NCI-H446 (cell line): ENCODE measurements around the gene POLR2J3.
"Not testable (repeated sequence)": the region's sequence is repeated elsewhere in the genome, so short reads cannot be mapped to it uniquely, and the experiment has no call there.

Source experiments
- DNase-seq, 2 experiments: peaks; one replicate each; lab custom pipeline; 2025; lab: John Stamatoyannopoulos, UW

POLR2J3 gene

GRCh38 chr7:102583495-102583894 lies 11.1 kb upstream of the POLR2J3 start:
- not testable (repeated sequence) for DNase-seq

DNA sequence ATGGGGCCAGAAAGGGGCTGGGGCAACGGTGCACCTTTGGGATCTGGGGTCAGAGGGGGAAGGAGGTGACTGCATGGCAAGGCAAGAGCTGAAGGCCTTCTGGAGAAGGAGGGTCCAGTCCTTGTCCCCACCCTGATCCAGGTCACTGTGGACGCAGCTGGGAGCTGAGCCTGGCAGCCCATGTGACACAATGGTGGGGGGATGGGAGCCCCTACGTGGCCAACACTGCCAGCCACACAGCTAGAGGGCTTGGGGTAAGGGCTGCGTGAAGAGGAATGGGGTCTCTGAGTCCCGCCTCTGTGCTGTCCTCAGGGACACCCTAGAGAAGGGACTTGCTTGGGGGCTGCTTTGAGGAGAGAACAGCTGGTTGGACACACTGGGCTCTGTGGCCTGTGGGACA lies 9.3 kb upstream of the POLR2J3 start:
- DNase-seq: not testable (repeated sequence)

- DNase-seq: not testable (repeated sequence)
Measured at GRCh38 chr7:102578486-102578885, 6.1 kb upstream of the POLR2J3 start.

DNA sequence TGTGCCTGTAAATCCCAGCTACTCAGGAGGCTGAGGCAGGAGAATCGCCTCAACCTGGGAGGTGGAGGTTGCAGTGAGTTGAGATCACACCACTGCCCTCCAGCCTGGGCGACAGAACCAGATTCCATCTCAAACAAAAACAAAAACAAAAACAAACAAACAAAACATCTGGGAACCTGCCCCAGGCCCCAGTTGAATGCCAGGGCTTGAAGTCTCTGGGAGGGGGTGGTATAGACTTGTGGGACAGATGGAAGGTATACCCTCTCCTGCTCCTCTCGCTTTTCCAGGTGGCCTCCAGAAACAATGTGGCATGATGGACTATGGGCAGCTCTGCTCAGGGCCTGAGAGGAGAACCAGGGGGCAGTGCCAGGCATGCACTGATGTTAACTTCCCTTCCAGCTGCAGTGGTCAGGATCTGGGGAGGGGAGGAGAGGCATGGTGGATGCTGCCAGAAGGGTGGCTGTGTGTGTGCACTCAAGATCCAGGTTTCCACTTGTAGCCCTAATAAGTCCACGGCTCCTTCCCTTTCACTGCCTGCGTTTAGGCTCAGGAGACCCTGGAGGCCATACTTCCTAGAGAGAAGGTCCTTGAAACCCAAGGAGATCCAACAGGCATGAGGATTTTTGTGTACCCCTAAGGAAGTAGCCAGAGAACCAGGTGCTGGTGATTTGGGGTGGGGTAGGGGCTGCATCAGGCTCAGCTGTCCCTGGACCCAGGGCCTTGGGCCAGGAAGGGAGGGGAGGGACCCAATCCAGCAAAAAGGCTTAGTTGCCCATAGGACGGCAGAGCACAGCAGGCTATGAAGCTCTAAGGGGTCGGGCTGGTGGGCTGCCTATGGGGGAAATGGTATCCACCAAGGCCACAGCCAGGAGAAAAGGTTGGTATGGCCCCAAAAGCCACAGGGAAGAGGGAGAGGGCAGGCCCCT lies 5.2 kb upstream of the POLR2J3 start:
- not testable (repeated sequence) for DNase-seq

- not testable (repeated sequence) for DNase-seq
Measured at GRCh38 chr7:102576363-102576762, 4.0 kb upstream of the POLR2J3 start.

GRCh38 chr7:102574607-102575006 lies 2.2 kb upstream of the POLR2J3 start:
- not testable (repeated sequence) for DNase-seq

- not testable (repeated sequence) for DNase-seq
Measured at GRCh38 chr7:102568620-102569019, 3.8 kb downstream of the POLR2J3 start.

- not testable (repeated sequence) for DNase-seq
Measured at GRCh38 chr7:102550808-102551422, 21.5 kb downstream of the POLR2J3 start, which contains the start of gene SPDYE2. Gene SPDYE2 (plus strand): TSS chr7:102551226. CDS start chr7:102553256, 2,030 bp downstream.

- DNase-seq: not testable (repeated sequence)
Measured at GRCh38 chr7:102546353-102546752, 26.0 kb downstream of the POLR2J3 start.

DNA sequence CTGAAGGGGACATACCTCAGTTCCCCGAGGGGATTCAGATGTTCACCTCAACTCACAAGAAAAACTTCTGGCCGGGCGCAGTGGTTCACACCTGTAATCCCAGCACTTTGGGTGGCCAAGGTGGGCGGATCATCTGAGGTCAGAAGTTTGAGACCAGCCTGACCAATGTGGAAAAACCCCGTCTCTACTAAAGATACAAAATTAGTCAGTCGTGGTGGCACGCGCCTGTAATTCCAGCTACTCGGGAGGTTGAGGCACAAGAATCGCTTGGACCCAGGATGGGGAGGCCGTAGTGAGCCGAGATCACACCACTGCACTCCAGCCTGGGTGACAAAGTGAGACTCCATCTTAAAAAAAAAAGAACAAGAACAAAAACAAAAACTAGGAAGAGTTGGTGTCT lies 27.1 kb downstream of the POLR2J3 start:
- DNase-seq: not testable (repeated sequence)

DNA sequence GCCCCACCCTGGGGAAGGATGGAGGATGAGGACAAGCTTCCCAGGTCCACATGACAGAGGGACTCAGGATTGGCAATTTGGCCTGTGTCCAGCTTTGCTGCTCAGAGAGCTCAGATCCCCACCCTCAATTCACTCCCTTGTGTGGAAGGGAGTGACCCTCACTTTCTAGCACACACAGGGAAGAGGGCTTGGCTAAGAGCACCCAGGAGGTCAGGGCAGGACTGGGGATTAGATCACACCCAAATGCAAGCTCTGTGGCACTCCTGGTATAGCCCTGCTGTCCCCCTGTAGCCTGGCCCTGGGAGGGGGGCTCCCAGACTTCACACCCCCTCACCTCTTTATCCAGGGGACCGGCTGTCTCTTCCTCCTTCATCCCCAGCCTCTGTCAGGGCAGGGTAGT lies 28.0 kb downstream of the POLR2J3 start:
- DNase-seq: not testable (repeated sequence)

GRCh38 chr7:102543596-102543995 lies 28.8 kb downstream of the POLR2J3 start, which contains the start of gene UPK3BL2:
Gene UPK3BL2 (minus strand): TSS chr7:102543696. CDS start chr7:102543636, 60 bp downstream.
- not testable (repeated sequence) for DNase-seq

DNA sequence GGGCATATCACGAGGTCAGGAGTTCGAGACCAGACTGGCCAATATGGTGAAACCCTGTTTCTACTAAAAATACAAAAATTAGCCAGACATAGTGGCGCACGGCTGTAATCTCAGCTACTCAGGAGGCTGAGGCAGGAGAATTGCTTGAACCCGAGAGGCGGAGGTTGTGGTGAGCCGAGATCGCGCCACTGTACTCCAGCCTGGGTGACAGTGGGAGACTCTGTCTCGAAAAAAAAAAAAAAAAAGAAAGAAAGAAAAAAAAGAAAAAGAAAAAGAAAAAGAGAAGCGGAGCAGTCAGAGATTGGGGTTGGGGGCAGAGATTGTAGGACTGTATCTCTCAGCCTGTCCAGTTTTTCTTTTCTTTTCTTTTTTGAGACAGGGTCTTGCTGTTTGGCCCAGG lies 29.6 kb downstream of the POLR2J3 start:
- DNase-seq: not testable (repeated sequence)

DNA sequence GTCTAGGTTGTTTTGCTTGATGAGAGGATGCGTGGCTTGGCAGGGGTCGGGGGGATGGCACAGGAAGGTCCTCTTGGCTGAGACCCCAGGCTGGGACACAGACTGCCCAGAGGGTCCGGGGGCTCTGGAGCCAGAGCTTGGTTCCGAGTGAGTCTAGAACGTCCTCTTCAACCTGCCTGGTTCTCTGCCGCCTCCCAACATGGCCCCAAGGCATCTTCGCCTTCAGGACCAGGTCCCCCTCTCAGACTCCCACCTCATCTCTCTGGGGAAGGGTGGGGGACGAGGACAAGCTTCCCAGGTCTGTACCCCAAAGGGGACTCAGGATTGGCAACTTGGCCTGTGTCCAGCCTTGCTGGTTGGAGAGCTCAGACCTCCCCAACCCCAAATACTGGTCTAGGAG lies 30.3 kb downstream of the POLR2J3 start:
- DNase-seq: not testable (repeated sequence)

DNA sequence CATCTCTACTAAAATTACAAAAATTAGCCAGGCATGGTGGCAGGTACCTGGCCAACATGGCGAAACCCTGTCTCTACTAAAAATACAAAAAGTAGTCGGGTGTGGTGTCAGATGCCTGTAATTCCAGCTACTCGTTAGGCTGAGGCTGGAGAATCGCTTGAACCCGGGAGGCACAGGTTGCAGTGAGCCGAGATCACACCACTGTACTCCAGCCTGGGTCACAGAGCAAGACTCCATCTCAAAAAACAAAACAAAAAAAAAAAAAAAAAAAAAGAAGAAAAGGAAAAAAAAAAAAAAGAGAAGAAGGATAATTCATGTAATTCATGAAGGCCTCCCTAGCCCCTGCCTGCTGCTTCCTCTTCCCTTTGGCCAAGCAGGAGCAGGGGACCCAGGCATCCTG lies 31.8 kb downstream of the POLR2J3 start:
- DNase-seq: not testable (repeated sequence)

GRCh38 chr7:102535062-102535615 lies 37.2 kb downstream of the POLR2J3 start:
- DNase-seq: not testable (repeated sequence)

GRCh38 chr7:102532127-102532526 lies 40.3 kb downstream of the POLR2J3 start:
- DNase-seq: not testable (repeated sequence)

GRCh38 chr7:102531583-102531982 lies 40.8 kb downstream of the POLR2J3 start:
- not testable (repeated sequence) for DNase-seq

- DNase-seq: not testable (repeated sequence)
Measured at GRCh38 chr7:102527822-102528793, 44.3 kb downstream of the POLR2J3 start.

DNA sequence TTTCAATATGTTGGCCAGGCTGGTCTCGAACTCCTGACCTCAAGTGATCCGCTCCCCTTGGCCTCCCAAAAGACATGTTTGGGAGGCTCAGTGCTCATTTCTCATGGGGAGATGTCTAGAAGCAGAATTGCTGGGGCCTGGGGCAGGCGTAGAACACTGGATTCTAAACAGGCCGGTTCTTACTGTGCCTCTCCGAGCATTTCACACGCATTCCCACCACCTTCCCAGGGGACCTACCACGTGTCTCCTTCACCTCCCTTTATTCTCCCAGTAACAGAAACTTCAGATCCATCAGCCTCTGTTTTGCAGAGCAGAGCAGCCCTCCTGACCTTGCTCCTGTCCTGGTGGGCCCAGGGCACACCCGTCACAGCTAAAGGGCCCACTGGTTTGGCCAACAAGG lies 45.2 kb downstream of the POLR2J3 start:
- not testable (repeated sequence) for DNase-seq

DNA sequence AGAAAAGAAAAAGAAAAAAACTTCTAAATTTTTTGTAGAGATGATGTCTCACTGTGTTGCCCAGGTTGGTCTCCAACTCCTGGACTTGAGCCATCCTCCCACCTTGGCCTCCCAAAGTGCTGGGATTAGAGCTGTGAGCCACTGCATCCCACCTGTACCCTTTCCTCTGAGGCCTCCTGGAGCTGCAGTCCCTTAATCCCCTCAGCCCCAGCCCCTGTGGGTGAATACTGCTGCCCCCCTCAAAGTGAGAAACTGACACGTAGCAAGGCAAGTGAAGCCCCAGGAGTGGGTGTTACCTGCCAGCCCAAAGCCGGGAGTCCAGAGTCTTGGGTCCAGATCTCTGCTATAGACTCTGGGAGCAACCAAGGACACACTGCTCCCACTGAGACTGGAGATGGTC lies 47.6 kb downstream of the POLR2J3 start:
- not testable (repeated sequence) for DNase-seq
